Fibroblast of pulmonary artery (primary cell): ENCODE data around the gene DRC1.
A peak's percentile ranks its signal among the peaks of the same experiment; 100 is the strongest.
"Not testable (repeated sequence)": the region's sequence is repeated elsewhere in the genome, so short reads cannot be mapped to it uniquely, and the experiment has no call there.

ENCODE experiments used
- DNase-seq: peaks from one replicate; pipeline ENCODE4 v3.0.0-alpha.2; 2010; ENCODE audit warnings: low read depth
- H3K4me3 ChIP-seq: replicated peaks from 2 replicates; pipeline ENCODE4 v1.5.1; 2011; ENCODE audit warnings: low read depth, mild to moderate bottlenecking, control low read depth, low read length, moderate library complexity
- TF ChIP-seq, protein P1 (sequence below): IDR thresholded peaks from 2 replicates; pipeline ENCODE4 v1.5.1; 2011; ENCODE audit warnings: mild to moderate bottlenecking, control low read depth, low read length, inconsistent platforms; ENCODE audit errors: missing control alignments

Gene DRC1

GRCh38 chr2:26401739-26402541, at the start of gene DRC1:
TSS of gene DRC1 (plus strand) at chr2:26401920. CDS start at chr2:26401990, 70 bp downstream.
- peak within 1 kb of the TSS; percentile 52 for H3K4me3 ChIP-seq
- peak; percentile 76 for DNase-seq
- TF ChIP-seq, protein P1, sequence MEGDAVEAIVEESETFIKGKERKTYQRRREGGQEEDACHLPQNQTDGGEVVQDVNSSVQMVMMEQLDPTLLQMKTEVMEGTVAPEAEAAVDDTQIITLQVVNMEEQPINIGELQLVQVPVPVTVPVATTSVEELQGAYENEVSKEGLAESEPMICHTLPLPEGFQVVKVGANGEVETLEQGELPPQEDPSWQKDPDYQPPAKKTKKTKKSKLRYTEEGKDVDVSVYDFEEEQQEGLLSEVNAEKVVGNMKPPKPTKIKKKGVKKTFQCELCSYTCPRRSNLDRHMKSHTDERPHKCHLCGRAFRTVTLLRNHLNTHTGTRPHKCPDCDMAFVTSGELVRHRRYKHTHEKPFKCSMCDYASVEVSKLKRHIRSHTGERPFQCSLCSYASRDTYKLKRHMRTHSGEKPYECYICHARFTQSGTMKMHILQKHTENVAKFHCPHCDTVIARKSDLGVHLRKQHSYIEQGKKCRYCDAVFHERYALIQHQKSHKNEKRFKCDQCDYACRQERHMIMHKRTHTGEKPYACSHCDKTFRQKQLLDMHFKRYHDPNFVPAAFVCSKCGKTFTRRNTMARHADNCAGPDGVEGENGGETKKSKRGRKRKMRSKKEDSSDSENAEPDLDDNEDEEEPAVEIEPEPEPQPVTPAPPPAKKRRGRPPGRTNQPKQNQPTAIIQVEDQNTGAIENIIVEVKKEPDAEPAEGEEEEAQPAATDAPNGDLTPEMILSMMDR: no peak

- TF ChIP-seq, protein P1: no peak
- no peak for DNase-seq
- no peak overlapping the region for H3K4me3 ChIP-seq
These were observed 48.8 kb upstream of the DRC1 start for GRCh38 chr2:26352892-26353291.

DNA sequence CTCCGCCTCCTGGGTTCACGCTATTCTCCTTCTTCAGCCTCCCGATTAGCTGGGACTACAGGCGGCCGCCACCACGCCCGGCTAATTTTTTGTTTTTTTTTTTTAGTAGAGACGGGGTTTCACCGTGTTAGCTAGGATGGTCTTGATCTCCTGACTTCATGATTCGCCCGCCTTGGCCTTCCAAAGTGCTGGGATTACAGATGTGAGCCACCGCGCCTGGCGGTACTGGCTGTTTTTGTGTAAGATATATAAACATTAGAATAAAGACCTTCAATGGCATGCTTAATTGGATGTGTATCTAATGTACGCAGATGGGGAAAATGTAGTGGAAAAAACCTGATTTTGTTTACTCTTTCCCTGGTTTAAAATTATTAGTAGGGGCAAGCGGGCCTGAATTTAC, 47.3 kb upstream of the DRC1 start:
- DNase-seq, H3K4me3 ChIP-seq: not testable (repeated sequence)

DNA sequence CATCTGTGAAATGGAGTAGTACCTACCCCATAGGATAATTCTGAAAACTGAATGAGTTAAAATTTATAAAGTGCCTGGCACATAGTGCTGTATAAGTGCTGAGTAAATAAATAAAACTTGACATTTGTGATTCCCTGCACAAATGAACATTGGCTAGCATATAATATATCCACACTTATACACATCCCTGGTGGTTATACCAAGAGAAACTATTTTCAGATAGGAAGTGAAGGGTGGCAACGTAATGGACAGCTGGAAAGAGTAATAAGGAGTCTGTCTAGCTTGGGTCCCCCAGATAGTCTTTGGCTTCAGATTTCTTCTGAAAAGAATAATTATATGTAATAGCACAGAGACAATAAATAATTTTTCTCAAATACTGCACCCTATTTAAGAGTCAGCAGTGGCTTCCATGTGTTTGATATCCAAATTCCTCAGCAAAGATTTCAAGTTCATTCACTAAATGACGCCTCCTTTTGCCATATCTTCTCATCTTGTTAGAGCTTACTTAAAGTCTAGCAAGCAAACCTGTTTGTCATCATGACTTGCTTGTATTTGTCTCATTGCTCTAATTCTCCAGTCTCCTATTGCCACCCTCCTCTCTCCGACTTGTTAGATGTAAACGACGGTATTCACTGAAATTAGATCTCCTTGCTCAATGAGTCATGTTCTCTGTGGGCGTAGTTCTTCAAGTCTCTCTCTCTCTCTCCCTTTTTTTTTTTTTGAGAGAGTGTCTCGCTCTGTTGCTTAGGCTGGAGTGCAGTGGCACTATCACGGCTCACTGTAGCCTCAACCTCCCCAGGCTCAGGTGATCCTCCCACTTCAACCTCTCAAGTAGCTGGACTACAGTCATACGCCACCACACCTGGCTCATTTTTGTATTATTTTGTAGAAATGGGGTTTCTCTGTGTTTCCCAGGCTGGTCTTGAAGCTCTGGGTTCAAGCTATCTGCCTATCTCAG, 46.4 kb upstream of the DRC1 start:
- peak; percentile 91 for DNase-seq
- H3K4me3 ChIP-seq: no peak overlapping the region
- TF ChIP-seq, protein P1: no peak

DNA sequence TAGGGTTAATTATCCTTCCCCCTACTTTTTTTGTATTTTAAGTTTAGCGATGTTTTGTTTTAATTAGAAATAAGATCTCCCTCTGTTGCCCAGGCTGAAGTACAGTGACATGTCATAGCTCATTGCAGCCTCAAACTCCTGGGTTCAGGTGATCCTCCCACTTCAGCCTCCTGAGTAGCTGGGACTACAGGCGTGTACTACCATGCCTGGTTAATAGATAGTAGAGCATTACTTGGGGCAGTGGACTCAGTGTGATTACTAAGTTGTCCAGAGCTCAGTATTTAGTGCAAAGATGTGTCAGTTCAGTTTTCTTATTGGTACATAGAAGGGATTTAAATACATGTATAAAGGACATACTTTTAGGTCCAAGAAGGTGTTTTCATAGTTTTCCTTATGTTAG, 45.6 kb upstream of the DRC1 start:
- no peak overlapping the region for H3K4me3 ChIP-seq
- DNase-seq: no peak
- TF ChIP-seq, protein P1: no peak

DNA sequence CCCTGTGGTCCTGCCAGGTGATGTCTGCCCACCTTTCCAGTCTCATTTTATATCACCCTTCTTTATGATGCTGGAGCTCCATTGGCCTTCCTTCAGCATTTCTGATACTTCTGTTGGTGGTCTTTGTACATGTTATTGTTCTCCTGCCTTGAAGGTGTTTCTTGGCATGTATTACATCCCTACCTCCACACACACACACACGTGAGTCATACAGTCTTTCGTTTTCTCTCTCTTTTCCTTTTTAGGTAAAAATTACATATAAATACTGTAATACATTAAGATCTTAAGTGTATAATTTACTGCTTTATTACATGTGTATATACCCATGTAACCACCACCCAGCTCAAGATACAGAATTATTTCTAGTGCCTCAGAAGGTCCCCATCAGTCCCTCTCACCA, 44.9 kb upstream of the DRC1 start:
- no peak overlapping the region for H3K4me3 ChIP-seq
- TF ChIP-seq, protein P1: no peak
- DNase-seq: no peak

- no peak overlapping the region for H3K4me3 ChIP-seq
- TF ChIP-seq, protein P1: no peak
- DNase-seq: no peak
These were observed 41.7 kb upstream of the DRC1 start for GRCh38 chr2:26359886-26360473.
